ENCODE data around the gene CDH22.

- no peak for TF ChIP-seq CTCF (IDR thresholded peaks at IDR 0.05)
- TF ChIP-seq POLR2AphosphoS5 (IDR thresholded peaks at IDR 0.05; ENCODE audit: insufficient read depth in 1 of 2, low read depth in 1 of 2) = no peak
These were observed 174.2 kb downstream of the CDH22 start for GRCh38 chr20:46133886-46134654.
